Natural killer cell (primary cell): ENCODE data around the gene NRDE2. TPM values are rescaled to one million over a fixed set of nuclear protein-coding genes. Genes with fewer than 3 reads are reported as not detected.

Source experiments
- ATAC-seq, 3 donors: fragments of 150-1000 bp in 2 of 3; fragments of 200-7000 bp in 1 of 3; cut with Tn5 transposase; 1 replicate in 1 of 3; 2 replicates in 2 of 3; pipeline ENCODE4 v1.10.0; 2021; ENCODE audit warnings: mild to moderate bottlenecking in 2 of 3, moderate library complexity in 2 of 3
- DNase-seq, 2 donors: peaks; one replicate each; pipeline versions ENCODE4 v3.0.0 to v3.0.0-alpha.2; 2013 to 2021; ENCODE audit warnings: mixed read lengths in 1 of 2
- H3K27ac ChIP-seq: one replicate; pipeline ENCODE4 v1.5.1; 2013; ENCODE audit warnings: mild to moderate bottlenecking, low read length
- H3K27me3 ChIP-seq: one replicate; pipeline ENCODE4 v1.6.1; 2013; ENCODE audit warnings: low read length; ENCODE audit not compliant: control insufficient read depth, insufficient read depth
- H3K36me3 ChIP-seq: one replicate; pipeline ENCODE4 v1.6.1; 2013; ENCODE audit warnings: low read length; ENCODE audit not compliant: control insufficient read depth, insufficient read depth
- H3K4me1 ChIP-seq: one replicate; pipeline ENCODE4 v1.6.1; 2013; ENCODE audit warnings: low read length; ENCODE audit not compliant: control insufficient read depth, insufficient read depth
- H3K4me3 ChIP-seq: one replicate; pipeline ENCODE4 v1.5.1; 2013; ENCODE audit warnings: low read length
- H3K9me3 ChIP-seq: one replicate; pipeline ENCODE4 v1.6.1; 2013; ENCODE audit warnings: low read length; ENCODE audit not compliant: control insufficient read depth, insufficient read depth
- H3K27ac Mint-ChIP-seq, 2 donors: one replicate each; pipeline ENCODE4 v1.8.0; 2022; ENCODE audit warnings: mild to moderate bottlenecking in 2 of 2, mixed read lengths in 2 of 2, moderate library complexity in 1 of 2
- H3K27me3 Mint-ChIP-seq, 2 donors: one replicate each; pipeline ENCODE4 v1.8.0; 2022; ENCODE audit warnings: low read depth in 2 of 2, mixed read lengths in 2 of 2
- H3K36me3 Mint-ChIP-seq: one replicate; pipeline ENCODE4 v1.8.0; 2022; ENCODE audit warnings: mixed read lengths
- H3K4me1 Mint-ChIP-seq, 2 donors: one replicate each; pipeline ENCODE4 v1.8.0; 2022; ENCODE audit warnings: mixed read lengths in 2 of 2
- H3K4me3 Mint-ChIP-seq: one replicate; pipeline ENCODE4 v1.8.0; 2022; ENCODE audit warnings: mild to moderate bottlenecking, moderate library complexity, mixed read lengths
- H3K9me3 Mint-ChIP-seq, 2 donors: one replicate each; pipeline ENCODE4 v1.8.0; 2022; ENCODE audit warnings: mixed read lengths in 2 of 2
- WGBS: methylation state at CpG from one replicate; pipeline ENCODE4 v1.1.7; 2013; ENCODE audit warnings: missing lambda C conversion rate; ENCODE audit not compliant: insufficient coverage; 5-methylcytosine and 5-hydroxymethylcytosine counted together
- intact Hi-C: fragments of 100-400 bp; cut with micrococcal nuclease; formaldehyde crosslinking; loops from one replicate; pipeline ENCODE4 v1.14.2; 2022
- total RNA-seq, 4 donors: library from RNA; stranded (reverse); fragments of 120-200 nt in 1 of 4; gene quantifications; one replicate each; pipeline versions ENCODE4 v1.2.3 to v1.2.4, GENCODE V29; 2013 to 2022
- TF ChIP-seq, protein P1 (sequence below): fragments of 200-600 bp; IDR thresholded peaks from one replicate; pipeline ENCODE4 v1.8.0; 2022; ENCODE audit warnings: antibody characterized with exemption

The NRDE2 gene
- total RNA-seq, 3 donors from 2014 or later (not counting 1 experiment from before 2014, with no cell fraction given): 32.6 to 46.3 (median 40.7) TPM

DNA sequence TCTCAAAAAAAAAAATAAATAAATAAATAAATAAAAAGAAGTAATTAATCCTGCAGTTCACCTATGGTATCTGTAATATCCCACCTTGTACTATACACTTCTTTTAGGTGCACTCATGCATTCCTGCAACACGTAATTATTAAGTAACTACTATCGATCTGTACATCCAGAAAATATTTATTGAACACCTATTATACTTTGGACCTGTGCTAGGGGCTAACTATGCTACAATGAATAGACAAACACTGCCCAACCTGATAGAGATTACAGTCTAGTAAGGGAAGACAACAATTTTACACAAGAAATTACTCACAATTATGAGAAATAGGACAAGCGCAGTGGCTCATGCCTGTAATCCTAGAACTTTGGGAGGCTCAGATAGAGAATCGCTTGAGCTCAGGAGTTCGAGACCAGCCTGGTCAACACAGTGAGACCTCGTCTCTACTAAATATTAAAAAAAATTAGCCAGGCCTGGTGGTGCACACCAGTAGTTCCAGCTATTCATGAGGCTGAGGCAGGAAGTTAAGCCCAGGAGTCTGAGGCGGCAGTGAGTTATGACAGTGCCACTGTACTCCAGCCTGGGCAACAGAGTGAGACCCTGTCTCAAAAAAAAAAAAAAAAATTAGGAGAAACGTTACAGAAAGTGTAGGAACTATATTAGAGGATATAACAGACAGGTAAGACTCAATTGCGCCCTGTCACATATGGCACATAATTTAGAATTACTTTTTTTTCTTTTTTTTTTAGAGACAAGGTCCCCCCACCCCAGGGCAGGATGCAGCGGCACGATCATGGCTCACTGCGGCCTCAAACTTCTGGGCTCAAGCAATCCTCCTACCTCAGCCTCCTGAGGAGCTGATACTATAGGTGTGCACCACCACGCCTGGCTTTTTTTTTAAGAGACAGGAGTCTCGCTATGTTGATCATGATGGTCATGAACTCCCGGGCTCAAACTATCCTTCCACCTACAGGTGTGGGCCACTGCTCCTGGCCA lies 1.2 kb downstream of the NRDE2 start:
- DNase-seq (no peak), ATAC-seq (no peak)
- Mint-ChIP-seq H3K4me1 (peaks cover 27 to 35% of the 10 kb centered on the region in 2 donors), H3K36me3 (no peaks in the 10 kb centered on the region), H3K4me3 (peak overlapping the region; percentile 92), H3K27ac (peak overlapping the region; percentile 91 to 94), H3K9me3 (no peaks in the 10 kb centered on the region), H3K27me3 (peaks cover 3 to 13% of the 10 kb centered on the region in 2 donors)
- H3K9me3 ChIP-seq: no peaks in the 10 kb centered on the region
- peaks cover 9% of the 10 kb centered on the region for H3K4me1 ChIP-seq
- intact Hi-C loops: loop anchor here (5.0 kb wide), 1 partner anchor 67 kb away; the partner anchor contains the start of gene CALM1
- no peaks in the 10 kb centered on the region for H3K36me3 ChIP-seq
- peak overlapping the region; percentile 83 for H3K4me3 ChIP-seq
- 95% methylated on average over 15 of the region's 15 CpGs for WGBS
- TF ChIP-seq, protein P1, sequence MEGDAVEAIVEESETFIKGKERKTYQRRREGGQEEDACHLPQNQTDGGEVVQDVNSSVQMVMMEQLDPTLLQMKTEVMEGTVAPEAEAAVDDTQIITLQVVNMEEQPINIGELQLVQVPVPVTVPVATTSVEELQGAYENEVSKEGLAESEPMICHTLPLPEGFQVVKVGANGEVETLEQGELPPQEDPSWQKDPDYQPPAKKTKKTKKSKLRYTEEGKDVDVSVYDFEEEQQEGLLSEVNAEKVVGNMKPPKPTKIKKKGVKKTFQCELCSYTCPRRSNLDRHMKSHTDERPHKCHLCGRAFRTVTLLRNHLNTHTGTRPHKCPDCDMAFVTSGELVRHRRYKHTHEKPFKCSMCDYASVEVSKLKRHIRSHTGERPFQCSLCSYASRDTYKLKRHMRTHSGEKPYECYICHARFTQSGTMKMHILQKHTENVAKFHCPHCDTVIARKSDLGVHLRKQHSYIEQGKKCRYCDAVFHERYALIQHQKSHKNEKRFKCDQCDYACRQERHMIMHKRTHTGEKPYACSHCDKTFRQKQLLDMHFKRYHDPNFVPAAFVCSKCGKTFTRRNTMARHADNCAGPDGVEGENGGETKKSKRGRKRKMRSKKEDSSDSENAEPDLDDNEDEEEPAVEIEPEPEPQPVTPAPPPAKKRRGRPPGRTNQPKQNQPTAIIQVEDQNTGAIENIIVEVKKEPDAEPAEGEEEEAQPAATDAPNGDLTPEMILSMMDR: no peak
- H3K27ac ChIP-seq: peak overlapping the region; percentile 82
- H3K27me3 ChIP-seq: no peaks in the 10 kb centered on the region

DNA sequence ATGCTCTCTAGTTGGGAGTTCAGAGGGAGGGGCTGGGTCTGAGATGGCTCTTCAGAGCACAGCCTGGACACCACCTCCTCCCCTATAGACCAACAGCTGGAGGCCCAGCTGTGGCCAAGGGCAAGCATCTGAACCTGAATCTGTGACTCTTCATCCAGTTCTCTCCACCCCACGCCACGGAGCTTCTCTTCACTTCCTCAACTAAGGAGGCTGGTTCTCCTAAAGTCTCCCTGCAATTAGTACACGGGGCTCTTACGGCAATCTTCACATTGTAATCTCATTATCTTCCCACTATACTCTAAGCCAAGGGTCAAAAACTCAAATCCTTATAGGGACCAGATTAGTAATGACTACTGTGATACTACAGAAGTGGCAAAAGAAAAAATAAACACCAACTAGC lies 9.8 kb downstream of the NRDE2 start:
- Histone ChIP-seq H3K4me3 (no peak overlapping the region), H3K36me3 (peaks cover 10% of the 10 kb centered on the region), H3K27ac (no peak overlapping the region), H3K4me1 (no peaks in the 10 kb centered on the region), H3K27me3 (no peaks in the 10 kb centered on the region), H3K9me3 (no peaks in the 10 kb centered on the region)
- TF ChIP-seq, protein P1: no peak
- H3K36me3 Mint-ChIP-seq: peaks cover 6% of the 10 kb centered on the region
- H3K9me3 Mint-ChIP-seq: no peaks in the 10 kb centered on the region
- H3K27ac Mint-ChIP-seq: no peak overlapping the region
- ATAC-seq (no peak), DNase-seq (no peak)
- peaks cover 17 to 25% of the 10 kb centered on the region in 2 donors for H3K4me1 Mint-ChIP-seq
- no peaks in the 10 kb centered on the region for H3K27me3 Mint-ChIP-seq
- intact Hi-C loops: no loop called here
- WGBS: 92% methylated on average over 4 of the region's 4 CpGs
- H3K4me3 Mint-ChIP-seq: no peak overlapping the region

DNA sequence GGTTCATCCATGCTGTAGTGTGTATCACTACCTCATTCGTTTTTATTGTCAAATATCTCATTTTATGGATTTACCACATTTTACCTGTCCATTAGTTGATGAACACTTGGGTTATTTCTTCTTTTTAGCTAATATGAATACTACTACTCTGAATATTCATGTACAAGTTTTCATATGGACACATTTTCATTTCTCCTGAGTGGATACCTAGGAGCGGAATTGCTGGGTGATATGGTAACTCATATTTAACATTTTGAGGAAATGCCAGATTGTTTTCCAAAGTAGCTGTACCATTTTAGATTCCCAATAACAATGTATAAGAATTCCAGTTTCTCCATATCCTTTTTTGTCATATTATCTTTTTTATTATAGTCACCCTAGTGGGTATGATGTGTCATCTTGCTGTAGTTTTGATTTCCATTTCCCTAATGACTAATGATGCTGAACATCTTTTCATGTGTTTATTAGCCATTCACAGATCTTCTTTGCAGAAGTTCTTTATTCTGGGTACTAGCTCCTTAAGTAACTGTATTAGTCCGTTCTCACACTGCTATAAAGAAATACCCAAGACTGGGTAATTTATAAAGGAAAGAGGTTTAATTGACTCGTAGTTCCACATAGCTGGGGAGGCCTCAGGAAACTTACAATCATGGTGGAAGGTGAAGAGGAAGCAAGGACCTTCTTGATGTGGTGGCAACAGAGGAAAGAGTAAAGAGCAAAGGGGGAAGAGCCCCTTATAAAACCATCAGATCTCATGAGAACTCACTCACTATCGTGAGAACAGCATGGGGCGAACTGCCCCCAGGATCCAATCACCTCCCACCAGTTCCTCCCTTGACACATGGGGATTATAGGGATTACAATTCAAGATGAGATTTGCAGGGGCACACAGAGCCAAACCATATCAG lies 11.9 kb downstream of the NRDE2 start:
- no peaks in the 10 kb centered on the region for H3K9me3 ChIP-seq
- ATAC-seq (no peak), DNase-seq (no peak)
- H3K4me3 ChIP-seq: no peak overlapping the region
- peaks cover 22% of the 10 kb centered on the region for H3K36me3 ChIP-seq
- TF ChIP-seq, protein P1: no peak
- Mint-ChIP-seq H3K27me3 (no peaks in the 10 kb centered on the region), H3K27ac (no peak overlapping the region), H3K4me1 (peaks cover 17 to 23% of the 10 kb centered on the region in 2 donors), H3K9me3 (no peaks in the 10 kb centered on the region), H3K4me3 (no peak overlapping the region), H3K36me3 (peaks cover 14% of the 10 kb centered on the region)
- no peaks in the 10 kb centered on the region for H3K4me1 ChIP-seq
- intact Hi-C loops: no loop called here
- H3K27me3 ChIP-seq: no peaks in the 10 kb centered on the region
- H3K27ac ChIP-seq: no peak overlapping the region
- 90% methylated on average over 2 of the region's 6 CpGs for WGBS
